K562 (cell line): ENCODE data around the gene LGALS9B. TPM values are rescaled to one million over a fixed set of nuclear protein-coding genes. Genes with fewer than 3 reads are reported as not detected.
"Not testable (repeated sequence)": the region's sequence is repeated elsewhere in the genome, so short reads cannot be mapped to it uniquely, and the experiment has no call there.

Experiments
- ATAC-seq: fragments of 200-7000 bp; cut with Tn5 transposase; 3 replicates; pipeline ENCODE4 v1.9.1; 2020; ENCODE audit warnings: moderate library complexity
- BruUV-seq: library from RNA; stranded (reverse); fragments of 400-500 nt; replicated peaks from 2 replicates; lab custom pipeline; 2021; lab: Mats Ljungman, UMichigan
- CTCF ChIA-PET: fragments of 300-600 bp; formaldehyde crosslinking; extraction: SDS; loops from one replicate; lab custom pipeline; 2021; ENCODE audit warnings: low intra/inter-chr PET ratio; lab: Yijun Ruan, JAX
- POLR2A ChIA-PET: fragments of 300-600, 350-650 bp; sonication (Branson Sonifier 250); formaldehyde crosslinking; extraction: SDS; loops from one replicate; lab custom pipeline; 2021; ENCODE audit warnings: antibody characterized with exemption, inconsistent platforms; lab: Yijun Ruan, JAX
- DNase-seq, 4 experiments: peaks; one replicate each; pipeline versions ENCODE4 v3.0.0 to v3.0.0-alpha.2; 2011 to 2018; ENCODE audit warnings: low spot score in 3 of 4, mixed read lengths in 3 of 4; ENCODE audit errors: extremely low read depth in 1 of 4
- FAIRE-seq: peaks from 2 replicates; lab custom pipeline; 2011; peaks lifted over from hg19 to GRCh38; lab: Jason Lieb, UNC
- H2AFZ ChIP-seq: 2 replicates; pipeline ENCODE4 v1.6.0; 2011; ENCODE audit warnings: low read depth, low read length, control low read depth, inconsistent platforms
- H3K27ac ChIP-seq: fragments of 200-600 bp; 3 replicates; pipeline ENCODE4 v1.8.0; 2011; ENCODE audit warnings: low read depth, mild to moderate bottlenecking, control low read depth, inconsistent platforms, low read length, moderate library complexity, mixed read lengths; ENCODE audit errors: extremely low read depth
- H3K27me3 ChIP-seq, 2 experiments: fragments of 300-600 bp in 1 of 2; 2 replicates in 1 of 2; 3 replicates in 1 of 2; pipeline versions ENCODE4 v1.6.0 to v1.8.0; 2011; ENCODE audit warnings: inconsistent platforms in 2 of 2, low read length in 2 of 2, mild to moderate bottlenecking in 1 of 2, mixed read lengths in 1 of 2, moderate library complexity in 1 of 2; ENCODE audit not compliant: control insufficient read depth in 2 of 2, insufficient read depth in 2 of 2
- H3K36me3 ChIP-seq: fragments of 300-600 bp; 3 replicates; pipeline ENCODE4 v1.8.0; 2011; ENCODE audit warnings: mild to moderate bottlenecking, low read length, inconsistent platforms; ENCODE audit not compliant: control insufficient read depth, insufficient read depth
- H3K4me1 ChIP-seq, 2 experiments: fragments of 200-600 bp in 1 of 2; replicated peaks in 1 of 2; 2 replicates in 1 of 2; 3 replicates in 1 of 2; pipeline versions ENCODE4 v1.5.1 to v1.8.0; 2011; ENCODE audit warnings: inconsistent platforms in 2 of 2, low read length in 2 of 2, mild to moderate bottlenecking in 1 of 2, mixed read lengths in 1 of 2, moderate library complexity in 1 of 2; ENCODE audit not compliant: control insufficient read depth in 2 of 2, insufficient read depth in 2 of 2
- H3K4me2 ChIP-seq: 2 replicates; pipeline ENCODE4 v1.6.1; 2011; ENCODE audit warnings: low read length, control low read depth, inconsistent platforms, mixed read lengths; ENCODE audit not compliant: insufficient read depth
- H3K4me3 ChIP-seq: fragments of 200-600 bp; sonication (generic), shearing (Covaris generic); 2 replicates; pipeline ENCODE4 v1.5.1; 2016; ENCODE audit warnings: control low read depth, inconsistent platforms
- H3K79me2 ChIP-seq: fragments of 200-600 bp; 3 replicates; pipeline ENCODE4 v1.8.0; 2011; ENCODE audit warnings: low read length, inconsistent platforms; ENCODE audit not compliant: control insufficient read depth, insufficient read depth
- H3K9ac ChIP-seq, 2 experiments: 2 replicates each; pipeline versions ENCODE4 v1.6.0 to v1.6.1; 2011; ENCODE audit warnings: low read depth in 2 of 2, low read length in 2 of 2, control low read depth in 1 of 2, inconsistent platforms in 1 of 2, mild to moderate bottlenecking in 1 of 2, mixed read lengths in 1 of 2; ENCODE audit not compliant: insufficient read depth in 1 of 2
- H3K9me1 ChIP-seq: one replicate; pipeline ENCODE4 v1.6.0; 2011; ENCODE audit warnings: inconsistent platforms, mild to moderate bottlenecking, low read length, moderate library complexity; ENCODE audit not compliant: control insufficient read depth, insufficient read depth
- H3K9me3 ChIP-seq: replicated peaks from 2 replicates; pipeline ENCODE4 v1.5.1; 2011; ENCODE audit warnings: low read depth, low read length, inconsistent platforms; ENCODE audit not compliant: control insufficient read depth, insufficient read depth
- H4K20me1 ChIP-seq: replicated peaks from 2 replicates; pipeline ENCODE4 v1.6.1; 2011; ENCODE audit warnings: low read length, inconsistent platforms, mixed read lengths; ENCODE audit not compliant: control insufficient read depth, insufficient read depth
- WGBS: fragments of 100-300 bp; shearing (Covaris generic); methylation state at CpG from one replicate; pipeline ENCODE4 v1.1.6; 2016; ENCODE audit warnings: low coverage, mixed read lengths; ENCODE audit not compliant: insufficient coverage; ENCODE audit errors: missing lambda C conversion rate; 5-methylcytosine and 5-hydroxymethylcytosine counted together
- in situ Hi-C: fragments of 300-500 bp; cut with MboI; formaldehyde crosslinking; loops from 4 replicates; pipeline ENCODE4 v1.15.0; 2018; ENCODE audit warnings: inconsistent platforms, mixed read lengths
- intact Hi-C: fragments of 100-400 bp; cut with micrococcal nuclease; formaldehyde crosslinking; loops from 2 replicates; pipeline ENCODE4 v1.14.2; 2022
- polyA plus RNA-seq, 8 experiments: library from polyadenylated mRNA; depleted of rRNA in 4 of 8; stranded (reverse) in 5 of 8; unstranded in 3 of 8; fragments of >200 nt; fragmentation: Nextera tagmentation in 2 of 8; fragmentation: Illumina TruSeq in 1 of 8; extraction: Ambion mirVana in 2 of 8; extraction: Trizol in 1 of 8; gene quantifications; 2 replicates each; pipeline versions ENCODE4 v1.2.1 to v1.2.3, GENCODE V29; 2011 to 2014; ENCODE audit warnings: inconsistent platforms in 1 of 8, missing spikeins in 1 of 8
- total RNA-seq, 7 experiments: library from RNA; depleted of rRNA in 6 of 7; stranded (reverse); fragments of >200 nt in 6 of 7; fragmentation: Illumina TruSeq in 2 of 7; extraction: Trizol in 2 of 7; gene quantifications; 2 replicates each; pipeline versions ENCODE4 v1.2.1 to v1.2.3, GENCODE V29; 2011 to 2021; ENCODE audit warnings: low replicate concordance in 1 of 7

Gene LGALS9B
- total and polyA plus RNA-seq, 9 of the 15 experiments (the other 6 are each of a cell fraction or from before 2014, with no cell fraction given) = not detected

- CTCF ChIA-PET, ATAC-seq, FAIRE-seq, H3K27me3 ChIP-seq, intact Hi-C loops, H3K36me3 ChIP-seq, POLR2A ChIA-PET, BruUV-seq, H2AFZ ChIP-seq, H3K27ac ChIP-seq, H3K4me1 ChIP-seq, H3K9me1 ChIP-seq, DNase-seq, H3K9ac ChIP-seq, H3K4me2 ChIP-seq, H3K4me3 ChIP-seq, H4K20me1 ChIP-seq, H3K9me3 ChIP-seq, H3K79me2 ChIP-seq: not testable (repeated sequence)
- WGBS = 8% methylated on average over 2 of the region's 3 CpGs
- in situ Hi-C loops = loop anchor here (25.0 kb wide), 1 partner anchor 1923 kb away; no protein-coding TSS in a partner anchor
Observed at GRCh38 chr17:20435166-20435565, 32.2 kb downstream of the LGALS9B start.

GRCh38 chr17:20433382-20433781, 34.0 kb downstream of the LGALS9B start:
- DNase-seq, CTCF ChIA-PET: not testable (repeated sequence)

GRCh38 chr17:20427264-20427663, 40.1 kb downstream of the LGALS9B start:
- WGBS = 100% methylated on average over 1 of the region's 2 CpGs

More at GRCh38 chr17:20433382-20433781, 34.0 kb downstream of the LGALS9B start:
- POLR2A ChIA-PET, H3K9me3 ChIP-seq, H3K9ac ChIP-seq, H3K36me3 ChIP-seq, H3K9me1 ChIP-seq, FAIRE-seq, H3K79me2 ChIP-seq, H3K4me2 ChIP-seq, H4K20me1 ChIP-seq, BruUV-seq, H3K4me3 ChIP-seq, H3K4me1 ChIP-seq, intact Hi-C loops, H3K27ac ChIP-seq, H3K27me3 ChIP-seq, H2AFZ ChIP-seq, ATAC-seq: not testable (repeated sequence)
- in situ Hi-C loops = loop anchor here (25.0 kb wide), 1 partner anchor 1921 kb away; no protein-coding TSS in a partner anchor
- WGBS = 6% methylated on average over 3 of the region's 8 CpGs

DNA sequence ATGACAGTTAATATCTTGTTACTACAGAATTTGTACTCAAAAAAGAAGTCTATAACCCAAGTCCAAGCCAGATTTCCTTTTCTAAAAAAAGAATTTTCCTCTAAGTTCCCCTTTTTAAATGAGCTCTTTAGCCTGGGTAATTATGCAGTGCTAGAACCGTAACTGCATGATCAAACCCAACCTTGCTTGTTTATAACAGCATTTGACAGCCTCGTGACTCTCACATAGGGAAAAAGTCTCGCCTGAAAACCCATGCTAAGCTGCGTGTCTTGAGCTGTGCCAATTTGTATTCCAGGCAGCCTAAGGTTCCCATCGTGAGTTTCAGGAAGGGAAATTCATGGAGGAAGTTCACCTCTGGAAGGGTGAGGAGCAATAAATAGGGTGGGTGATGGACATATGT, 44.5 kb downstream of the LGALS9B start:
- FAIRE-seq, H3K9me1 ChIP-seq, H3K79me2 ChIP-seq, H4K20me1 ChIP-seq, BruUV-seq, intact Hi-C loops, ATAC-seq, H3K9me3 ChIP-seq, H2AFZ ChIP-seq, H3K27ac ChIP-seq, CTCF ChIA-PET, in situ Hi-C loops, H3K4me2 ChIP-seq, H3K27me3 ChIP-seq, DNase-seq, H3K4me1 ChIP-seq, H3K36me3 ChIP-seq, POLR2A ChIA-PET, H3K4me3 ChIP-seq, H3K9ac ChIP-seq: not testable (repeated sequence)
- WGBS = no CpG with 5 or more reads among the region's 5 CpGs

More at GRCh38 chr17:20427264-20427663, 40.1 kb downstream of the LGALS9B start:
- H3K4me1 ChIP-seq, H3K27ac ChIP-seq, H3K4me3 ChIP-seq, POLR2A ChIA-PET, ATAC-seq, H3K4me2 ChIP-seq, H3K27me3 ChIP-seq, H3K9me1 ChIP-seq, H4K20me1 ChIP-seq, H3K9me3 ChIP-seq, intact Hi-C loops, DNase-seq, H2AFZ ChIP-seq, H3K79me2 ChIP-seq, FAIRE-seq, CTCF ChIA-PET, BruUV-seq, H3K9ac ChIP-seq, H3K36me3 ChIP-seq: not testable (repeated sequence)
- in situ Hi-C loops = loop anchor here (25.0 kb wide), 1 partner anchor 1915 kb away; no protein-coding TSS in a partner anchor
